Trophoblast cell (in vitro differentiated cells and primary cell): ENCODE measurements around the gene GALNT14.

ENCODE experiments used
- DNase-seq, 2 donors: peaks; one replicate each; pipeline ENCODE4 v3.0.0-alpha.2; 2016
- H2AFZ ChIP-seq: 2 replicates; pipeline ENCODE4 v1.6.1; 2013; ENCODE audit warnings: low read length, moderate library complexity, mild to moderate bottlenecking; ENCODE audit not compliant: insufficient read depth, poor library complexity
- H2AK5ac ChIP-seq: 2 replicates; pipeline ENCODE4 v1.6.1; 2013; ENCODE audit warnings: mild to moderate bottlenecking, low read length
- H2BK120ac ChIP-seq: 2 replicates; pipeline ENCODE4 v1.6.1; 2013; ENCODE audit warnings: low read length, mild to moderate bottlenecking, moderate library complexity; ENCODE audit not compliant: insufficient read depth, poor library complexity
- H2BK12ac ChIP-seq: 2 replicates; pipeline ENCODE4 v1.6.1; 2013; ENCODE audit warnings: mild to moderate bottlenecking, low read length, moderate library complexity
- H2BK5ac ChIP-seq: 2 replicates; pipeline ENCODE4 v1.6.1; 2013; ENCODE audit warnings: low read length, low read depth, moderate library complexity, mild to moderate bottlenecking; ENCODE audit not compliant: poor library complexity
- H3K14ac ChIP-seq: 2 replicates; pipeline ENCODE4 v1.6.1; 2013; ENCODE audit warnings: mild to moderate bottlenecking, low read length
- H3K18ac ChIP-seq: 2 replicates; pipeline ENCODE4 v1.6.1; 2013; ENCODE audit warnings: mild to moderate bottlenecking, low read length
- H3K23ac ChIP-seq: 2 replicates; pipeline ENCODE4 v1.6.1; 2013; ENCODE audit warnings: low read length
- H3K27ac ChIP-seq: 2 replicates; pipeline ENCODE4 v1.5.1; 2013; ENCODE audit warnings: low read depth, mild to moderate bottlenecking, inconsistent platforms, low read length, moderate library complexity
- H3K27me3 ChIP-seq: 2 replicates; pipeline ENCODE4 v1.6.1; 2013; ENCODE audit warnings: inconsistent platforms, mild to moderate bottlenecking, low read length, moderate library complexity; ENCODE audit not compliant: insufficient read depth
- H3K36me3 ChIP-seq, 2 experiments: 1 replicate in 1 of 2; 2 replicates in 1 of 2; pipeline ENCODE4 v1.6.1; 2013; ENCODE audit warnings: low read length in 2 of 2, mild to moderate bottlenecking in 2 of 2, moderate library complexity in 1 of 2; ENCODE audit not compliant: insufficient read depth in 2 of 2, control insufficient read depth in 1 of 2
- H3K4ac ChIP-seq: 2 replicates; pipeline ENCODE4 v1.6.1; 2013; ENCODE audit warnings: low read depth, mild to moderate bottlenecking, low read length, moderate library complexity
- H3K4me1 ChIP-seq, 2 experiments: 1 replicate in 1 of 2; 2 replicates in 1 of 2; pipeline ENCODE4 v1.6.1; 2013; ENCODE audit warnings: low read length in 2 of 2, mild to moderate bottlenecking in 2 of 2, moderate library complexity in 1 of 2; ENCODE audit not compliant: insufficient read depth in 2 of 2, control insufficient read depth in 1 of 2
- H3K4me2 ChIP-seq: 2 replicates; pipeline ENCODE4 v1.6.1; 2013; ENCODE audit warnings: inconsistent platforms, mild to moderate bottlenecking, low read length, moderate library complexity
- H3K4me3 ChIP-seq: 2 replicates; pipeline ENCODE4 v1.5.1; 2013; ENCODE audit warnings: mild to moderate bottlenecking, low read depth, low read length, inconsistent platforms
- H3K79me1 ChIP-seq: one replicate; pipeline ENCODE4 v1.6.1; 2013; ENCODE audit warnings: low read length
- H3K79me2 ChIP-seq: 2 replicates; pipeline ENCODE4 v1.6.1; 2013; ENCODE audit warnings: low read length, mild to moderate bottlenecking; ENCODE audit not compliant: control insufficient read depth, insufficient read depth, poor library complexity
- H3K9ac ChIP-seq: 2 replicates; pipeline ENCODE4 v1.6.1; 2013; ENCODE audit warnings: mild to moderate bottlenecking, low read length
- H3K9me3 ChIP-seq: 2 replicates; pipeline ENCODE4 v1.6.1; 2013; ENCODE audit warnings: low read depth, mild to moderate bottlenecking, control low read depth, inconsistent platforms, low read length; ENCODE audit not compliant: insufficient read depth
- H4K12ac ChIP-seq: 2 replicates; pipeline ENCODE4 v1.6.1; 2013; ENCODE audit warnings: low read depth, mild to moderate bottlenecking, low read length, moderate library complexity
- H4K8ac ChIP-seq: 2 replicates; pipeline ENCODE4 v1.6.1; 2013; ENCODE audit warnings: low read depth, mild to moderate bottlenecking, low read length, moderate library complexity
- H4K91ac ChIP-seq: one replicate; pipeline ENCODE4 v1.6.1; 2013; ENCODE audit warnings: low read depth, mild to moderate bottlenecking, low read length, moderate library complexity
- WGBS: extraction: QIAGEN DNeasy Blood & Tissue Kit; methylation state at CpG from one replicate; pipeline ENCODE4 v1.1.7; 2013; ENCODE audit warnings: missing lambda C conversion rate; ENCODE audit not compliant: insufficient read length, insufficient coverage; ENCODE audit errors: extremely low coverage; 5-methylcytosine and 5-hydroxymethylcytosine counted together

GALNT14 gene

DNA sequence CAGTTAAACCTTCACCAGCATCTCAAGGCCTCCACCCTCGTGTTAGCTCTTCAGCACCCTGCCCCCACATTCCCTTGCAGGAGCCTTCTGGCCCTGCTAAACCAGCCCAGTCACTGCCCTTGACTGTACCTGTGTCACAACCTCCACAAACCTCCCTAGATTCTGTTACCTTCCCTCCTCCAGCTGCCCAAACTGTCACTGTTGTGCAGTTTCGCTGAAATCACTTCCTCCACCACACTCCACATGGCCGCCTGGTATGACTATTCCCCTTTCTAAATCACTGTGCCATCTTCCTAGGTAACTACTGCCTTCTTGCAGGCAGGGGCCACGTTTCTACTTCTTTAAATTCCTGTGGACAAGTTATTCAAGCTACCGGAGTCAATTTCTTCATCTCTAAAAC, 160.2 kb downstream of the GALNT14 start:
- Histone ChIP-seq H2BK12ac (no peak overlapping the region), H3K18ac (no peak overlapping the region), H3K9me3 (no peaks in the 10 kb centered on the region), H3K9ac (no peak overlapping the region), H4K12ac (no peak overlapping the region), H3K14ac (no peak overlapping the region), H3K23ac (no peak overlapping the region), H4K8ac (no peak overlapping the region), H3K79me1 (no peaks in the 10 kb centered on the region), H3K4me1 (peaks cover 8 to 24% of the 10 kb centered on the region in 2 experiments), H4K91ac (no peak overlapping the region), H3K27me3 (no peaks in the 10 kb centered on the region), H3K79me2 (no peaks in the 10 kb centered on the region), H2AFZ (no peak overlapping the region), H2AK5ac (no peak overlapping the region), H3K4me3 (no peak overlapping the region), H2BK120ac (no peak overlapping the region), H3K4me2 (no peak overlapping the region), H2BK5ac (no peak overlapping the region), H3K36me3 (no peaks in the 10 kb centered on the region), H3K27ac (no peak overlapping the region), H3K4ac (no peak overlapping the region)
- DNase-seq: peak in 1 of 2 donors; percentile 18
- no CpG with 5 or more reads among the region's 5 CpGs for WGBS

DNA sequence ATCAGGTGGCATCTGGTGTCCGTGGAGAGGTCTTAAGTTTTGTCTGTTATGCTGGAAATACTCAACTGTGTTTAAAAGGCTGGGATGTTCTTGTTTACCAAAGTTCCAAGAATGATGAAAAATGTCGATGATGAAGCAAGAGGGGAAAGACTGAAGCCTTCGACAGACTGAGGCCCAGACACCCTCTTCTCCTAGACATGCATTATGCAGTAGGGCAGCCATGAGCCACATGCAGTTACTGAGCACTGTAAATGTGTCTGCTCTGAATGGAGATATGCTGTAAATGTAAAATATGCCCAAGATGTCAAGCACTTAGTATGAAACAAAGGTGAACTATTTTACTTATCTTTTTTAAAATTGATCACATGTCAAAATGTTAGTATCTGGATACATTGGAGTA, 163.1 kb downstream of the GALNT14 start:
- no peak overlapping the region for H4K91ac ChIP-seq
- H2AFZ ChIP-seq: no peak overlapping the region
- H2AK5ac ChIP-seq: no peak overlapping the region
- H3K9ac ChIP-seq: no peak overlapping the region
- no peak overlapping the region for H4K8ac ChIP-seq
- no peaks in the 10 kb centered on the region for H3K79me2 ChIP-seq
- DNase-seq: peak; percentile 55 to 74
- no peak overlapping the region for H4K12ac ChIP-seq
- no peak overlapping the region for H3K4me2 ChIP-seq
- H3K4me3 ChIP-seq: no peak overlapping the region
- H3K14ac ChIP-seq: no peak overlapping the region
- peaks cover 8 to 18% of the 10 kb centered on the region in 2 experiments for H3K4me1 ChIP-seq
- H3K27me3 ChIP-seq: no peaks in the 10 kb centered on the region
- H2BK120ac ChIP-seq: no peak overlapping the region
- peaks cover 2% of the 10 kb centered on the region for H3K9me3 ChIP-seq
- no peak overlapping the region for H3K18ac ChIP-seq
- H2BK5ac ChIP-seq: no peak overlapping the region
- H3K23ac ChIP-seq: no peak overlapping the region
- WGBS: no CpG with 5 or more reads among the region's 3 CpGs
- H3K79me1 ChIP-seq: no peaks in the 10 kb centered on the region
- no peak overlapping the region for H3K27ac ChIP-seq
- no peaks in the 10 kb centered on the region for H3K36me3 ChIP-seq
- H2BK12ac ChIP-seq: no peak overlapping the region
- no peak overlapping the region for H3K4ac ChIP-seq

GRCh38 chr2:30974554-30974953, 163.7 kb downstream of the GALNT14 start:
- Histone ChIP-seq H3K4me2 (no peak overlapping the region), H3K4me1 (peaks cover 8 to 14% of the 10 kb centered on the region in 2 experiments), H3K14ac (no peak overlapping the region), H3K9ac (no peak overlapping the region), H4K91ac (no peak overlapping the region), H3K36me3 (no peaks in the 10 kb centered on the region), H3K79me2 (no peaks in the 10 kb centered on the region), H3K4ac (no peak overlapping the region), H3K79me1 (no peaks in the 10 kb centered on the region), H3K27ac (no peak overlapping the region), H2AK5ac (no peak overlapping the region), H2BK12ac (no peak overlapping the region), H2BK120ac (no peak overlapping the region), H4K8ac (no peak overlapping the region), H3K27me3 (no peaks in the 10 kb centered on the region), H2BK5ac (no peak overlapping the region), H3K9me3 (peaks cover 2% of the 10 kb centered on the region), H3K18ac (no peak overlapping the region), H2AFZ (no peak overlapping the region), H3K4me3 (no peak overlapping the region), H3K23ac (no peak overlapping the region), H4K12ac (no peak overlapping the region)
- no CpG with 5 or more reads among the region's 5 CpGs for WGBS
- DNase-seq: peak in 1 of 2 donors; percentile 46

GRCh38 chr2:30974092-30974491, 164.1 kb downstream of the GALNT14 start:
- Histone ChIP-seq H3K36me3 (no peaks in the 10 kb centered on the region), H3K27me3 (no peaks in the 10 kb centered on the region), H3K79me1 (no peaks in the 10 kb centered on the region), H2BK5ac (no peak overlapping the region), H3K9ac (no peak overlapping the region), H3K4me2 (no peak overlapping the region), H3K79me2 (no peaks in the 10 kb centered on the region), H3K4me3 (no peak overlapping the region), H2AK5ac (no peak overlapping the region), H2BK12ac (no peak overlapping the region), H4K8ac (no peak overlapping the region), H2BK120ac (no peak overlapping the region), H3K9me3 (peaks cover 2% of the 10 kb centered on the region), H3K18ac (no peak overlapping the region), H3K23ac (no peak overlapping the region), H3K27ac (no peak overlapping the region), H4K91ac (no peak overlapping the region), H3K4me1 (peaks cover 8 to 12% of the 10 kb centered on the region in 2 experiments), H2AFZ (no peak overlapping the region), H4K12ac (no peak overlapping the region), H3K14ac (no peak overlapping the region), H3K4ac (no peak overlapping the region)
- DNase-seq: no peak
- no CpG with 5 or more reads among the region's 1 CpG for WGBS
